Sigmoid colon (tissue), 4 donors: ENCODE results near the gene ELOVL5.

Experiments
- POLR2A ChIP-seq, 2 donors: fragments of 450-650 bp; IDR thresholded peaks; one replicate each; pipeline ENCODE4 v1.6.1; 2016; ENCODE audit warnings: antibody characterized with exemption in 2 of 2, mild to moderate bottlenecking in 2 of 2, moderate library complexity in 2 of 2
- POLR2AphosphoS5 ChIP-seq, 4 donors: sonication (generic); formaldehyde crosslinking; IDR thresholded peaks; one replicate each; pipeline ENCODE4 v1.6.1; 2017; ENCODE audit warnings: antibody characterized with exemption in 4 of 4
- TF ChIP-seq, protein P1 (sequence below), 4 experiments: fragments of 450-650 bp in 3 of 4; fragments of 200-600 bp in 1 of 4; IDR thresholded peaks; one replicate each; pipeline ENCODE4 v1.5.1; 2016 to 2019; ENCODE audit warnings: antibody characterized with exemption in 4 of 4, mild to moderate bottlenecking in 3 of 4, moderate library complexity in 2 of 4

DNA sequence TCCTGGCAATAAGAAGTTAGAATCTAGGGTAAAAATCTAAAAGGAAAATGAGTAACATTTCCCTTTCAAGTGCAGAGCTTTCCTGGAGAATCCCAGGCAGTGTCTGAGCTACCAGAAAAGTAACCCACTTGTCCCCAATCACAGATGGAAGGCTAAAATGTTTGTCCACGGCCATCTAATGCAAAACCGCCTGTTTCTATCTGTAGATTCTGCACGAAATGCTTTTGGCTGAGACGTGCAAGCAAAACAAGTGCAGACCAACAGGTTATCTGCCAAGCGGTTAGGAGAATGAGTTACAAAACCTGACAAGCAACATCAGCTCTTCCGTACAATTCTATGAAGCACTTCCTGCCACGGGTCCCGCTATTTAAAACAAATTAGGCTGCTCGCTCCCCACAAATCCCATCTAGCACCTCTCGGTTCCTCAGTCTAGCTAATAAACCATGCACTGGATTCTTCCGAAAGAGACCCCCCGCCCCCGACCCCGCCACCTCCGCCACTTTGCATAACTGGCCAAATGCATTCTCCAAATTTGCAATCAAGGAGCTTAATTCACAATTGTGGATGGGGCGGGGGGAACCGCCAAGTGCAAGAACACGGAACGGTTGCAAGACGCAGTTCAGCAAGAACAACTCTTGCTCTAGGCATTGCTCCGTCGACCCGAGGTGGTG is 1.4 kb downstream of the ELOVL5 start:
- TF ChIP-seq POLR2A (IDR thresholded peaks at IDR 0.05) = no peak
- no peak for TF ChIP-seq POLR2AphosphoS5 (IDR thresholded peaks at IDR 0.05)
- TF ChIP-seq, protein P1, sequence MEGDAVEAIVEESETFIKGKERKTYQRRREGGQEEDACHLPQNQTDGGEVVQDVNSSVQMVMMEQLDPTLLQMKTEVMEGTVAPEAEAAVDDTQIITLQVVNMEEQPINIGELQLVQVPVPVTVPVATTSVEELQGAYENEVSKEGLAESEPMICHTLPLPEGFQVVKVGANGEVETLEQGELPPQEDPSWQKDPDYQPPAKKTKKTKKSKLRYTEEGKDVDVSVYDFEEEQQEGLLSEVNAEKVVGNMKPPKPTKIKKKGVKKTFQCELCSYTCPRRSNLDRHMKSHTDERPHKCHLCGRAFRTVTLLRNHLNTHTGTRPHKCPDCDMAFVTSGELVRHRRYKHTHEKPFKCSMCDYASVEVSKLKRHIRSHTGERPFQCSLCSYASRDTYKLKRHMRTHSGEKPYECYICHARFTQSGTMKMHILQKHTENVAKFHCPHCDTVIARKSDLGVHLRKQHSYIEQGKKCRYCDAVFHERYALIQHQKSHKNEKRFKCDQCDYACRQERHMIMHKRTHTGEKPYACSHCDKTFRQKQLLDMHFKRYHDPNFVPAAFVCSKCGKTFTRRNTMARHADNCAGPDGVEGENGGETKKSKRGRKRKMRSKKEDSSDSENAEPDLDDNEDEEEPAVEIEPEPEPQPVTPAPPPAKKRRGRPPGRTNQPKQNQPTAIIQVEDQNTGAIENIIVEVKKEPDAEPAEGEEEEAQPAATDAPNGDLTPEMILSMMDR (IDR thresholded peaks at IDR 0.05) = no peak
